Activated CD8-positive, alpha-beta memory T cell treated with anti-CD3 and anti-CD28 coated beads, Interleukin-2, amount 50 U/mL, for 1 hour (primary cell): ENCODE measurements around the gene PLCL1.

Experiments used
- DNase-seq: peaks from one replicate; pipeline ENCODE4 v3.0.0-alpha.2; 2020; ENCODE audit errors: extremely low read depth

PLCL1 gene

DNA sequence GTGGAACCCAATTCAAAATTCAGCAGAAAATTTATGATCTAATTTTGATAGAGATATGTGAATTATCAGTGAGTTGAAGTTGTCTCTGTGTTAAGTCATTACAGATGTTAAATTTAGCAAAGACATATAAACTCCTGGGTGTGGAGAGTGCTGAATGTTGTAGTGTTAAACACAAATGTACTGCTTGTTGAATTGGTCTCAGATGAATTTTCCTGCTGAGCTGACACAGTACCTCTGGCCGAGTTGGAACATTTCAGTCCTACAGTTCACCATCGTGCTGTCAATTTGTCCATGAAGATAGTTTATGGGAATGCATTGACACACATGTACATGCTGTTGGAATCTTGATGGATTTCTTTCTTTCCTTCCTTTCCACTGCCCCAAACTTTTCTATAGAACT is 255.9 kb downstream of the PLCL1 start:
- DNase-seq, result no peak

DNA sequence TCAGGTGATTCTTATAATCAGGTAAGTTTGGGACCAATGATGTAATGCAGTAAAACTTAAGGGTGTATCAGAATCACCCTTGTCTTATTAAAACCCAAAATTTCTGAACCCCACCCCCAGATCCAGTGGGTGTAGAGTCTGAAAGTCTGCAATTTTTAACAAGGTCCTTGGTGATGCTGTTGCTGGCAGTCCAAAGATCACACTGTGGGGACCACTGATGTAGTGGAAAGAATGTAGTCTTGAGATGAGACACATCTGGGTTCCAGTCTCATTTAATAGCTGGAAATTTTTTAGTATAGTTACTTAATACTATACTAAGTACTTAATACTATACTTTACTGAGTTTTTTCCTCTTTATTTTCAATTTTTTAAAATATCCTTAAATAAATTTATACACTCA is 258.4 kb downstream of the PLCL1 start:
- DNase-seq, result no peak

DNA sequence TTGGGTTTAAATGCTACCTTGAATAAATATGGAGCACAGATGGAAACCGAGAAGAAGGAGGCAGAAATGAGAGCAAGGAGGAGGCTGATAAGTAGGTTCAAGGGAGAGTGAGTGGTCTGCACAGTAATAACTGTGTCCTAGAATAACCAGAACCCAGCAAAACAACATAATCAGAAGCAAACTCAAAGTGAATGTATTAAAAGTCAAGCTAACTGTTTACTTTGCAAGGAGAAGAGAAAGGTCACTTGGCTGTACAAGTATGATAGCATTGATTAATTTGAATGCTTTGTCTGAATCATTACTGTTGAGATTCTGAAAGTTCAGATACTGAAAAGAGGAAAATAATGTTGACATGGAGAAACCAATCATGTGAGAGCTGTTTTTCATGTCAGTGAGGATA is 258.8 kb downstream of the PLCL1 start:
- DNase-seq, result no peak

GRCh38 chr2:198065322-198065721 is 260.9 kb downstream of the PLCL1 start:
- no peak for DNase-seq

GRCh38 chr2:198066597-198066996 is 262.2 kb downstream of the PLCL1 start:
- no peak for DNase-seq

DNA sequence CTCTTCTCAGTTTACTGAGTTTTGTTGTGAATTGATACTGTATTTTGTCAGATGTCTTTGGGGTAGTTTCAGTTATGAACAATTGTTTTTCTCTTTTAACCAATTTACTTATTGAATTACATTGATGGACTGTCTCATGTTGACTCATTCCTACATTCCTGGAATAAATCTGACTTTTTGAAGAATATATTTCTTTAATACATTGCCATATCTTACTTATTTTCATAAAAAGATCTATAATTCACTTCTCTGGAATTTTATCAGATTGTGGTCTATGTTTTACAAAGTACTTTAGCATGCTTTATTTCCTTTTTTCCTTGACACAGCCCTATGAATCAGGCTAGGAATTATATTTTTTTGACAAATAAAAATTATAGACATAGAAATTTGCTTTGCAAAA is 268.3 kb downstream of the PLCL1 start:
- DNase-seq, result no peak

- no peak for DNase-seq
These were observed 268.9 kb downstream of the PLCL1 start for GRCh38 chr2:198073253-198073652.

DNA sequence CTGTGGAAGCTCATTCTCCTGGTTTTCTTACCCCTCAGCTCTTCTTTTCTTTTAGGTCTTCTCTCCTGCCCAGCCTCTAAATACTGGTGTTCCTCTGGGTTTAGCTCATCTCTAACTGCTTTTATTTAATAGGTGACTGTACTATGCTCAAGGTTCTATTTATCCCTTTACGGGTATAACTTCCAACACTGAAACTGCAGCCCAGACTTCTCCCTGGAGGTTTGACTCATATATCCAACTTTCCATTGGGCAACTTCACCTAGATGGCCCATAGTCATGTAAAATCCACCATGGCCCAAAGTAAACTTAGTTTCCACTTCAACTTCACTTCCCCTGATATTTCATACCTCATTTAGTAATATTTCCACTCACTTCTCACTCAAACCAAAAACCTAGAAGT is 273.1 kb downstream of the PLCL1 start:
- DNase-seq, result no peak

- DNase-seq, result no peak
These were observed 276.7 kb downstream of the PLCL1 start for GRCh38 chr2:198080879-198081765.

GRCh38 chr2:198084156-198084555 is 279.8 kb downstream of the PLCL1 start:
- DNase-seq, result no peak

DNA sequence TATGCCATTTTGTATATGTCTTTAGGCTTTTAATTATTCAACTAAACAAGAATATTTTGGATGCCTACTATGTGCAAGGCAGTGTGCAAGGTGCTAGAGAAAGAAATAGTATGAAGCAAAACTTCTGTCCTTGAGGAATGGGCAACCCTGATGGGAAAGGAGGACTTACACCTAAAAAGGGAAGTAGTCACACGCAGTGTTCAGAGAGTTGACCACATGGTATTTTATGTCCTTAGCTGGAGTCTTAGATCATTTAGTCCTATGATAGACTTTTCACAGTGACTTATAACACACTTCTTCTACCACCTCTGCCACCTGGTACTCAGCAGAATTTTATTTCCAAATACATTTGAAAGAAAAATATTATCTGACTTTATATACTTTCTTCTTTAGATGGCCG is 291.6 kb downstream of the PLCL1 start:
- no peak for DNase-seq

- no peak for DNase-seq
These were observed 292.6 kb downstream of the PLCL1 start for GRCh38 chr2:198096965-198097364.

DNA sequence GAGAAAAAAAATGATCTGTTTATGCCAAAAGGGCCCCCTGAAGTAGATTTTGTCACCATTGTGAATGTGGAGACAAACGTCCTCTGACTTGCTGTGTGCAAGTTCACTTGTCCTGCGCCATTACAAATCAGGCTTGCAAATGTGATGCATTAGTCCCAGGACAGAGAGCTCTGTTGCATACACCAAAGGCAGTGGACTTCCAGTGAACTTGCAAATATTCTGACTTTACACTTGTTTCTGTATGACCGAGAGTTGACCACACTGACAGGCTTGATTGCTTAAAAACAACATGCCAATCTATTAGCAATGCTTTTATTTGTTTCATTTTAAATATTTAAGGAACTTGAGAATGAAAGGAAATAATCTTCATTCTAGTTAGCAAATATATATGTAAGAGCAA is 293.2 kb downstream of the PLCL1 start:
- no peak for DNase-seq

GRCh38 chr2:198098386-198098785 is 294.0 kb downstream of the PLCL1 start:
- no peak for DNase-seq

GRCh38 chr2:198098918-198099317 is 294.5 kb downstream of the PLCL1 start:
- no peak for DNase-seq

- no peak for DNase-seq
These were observed 296.0 kb downstream of the PLCL1 start for GRCh38 chr2:198100346-198100745.

DNA sequence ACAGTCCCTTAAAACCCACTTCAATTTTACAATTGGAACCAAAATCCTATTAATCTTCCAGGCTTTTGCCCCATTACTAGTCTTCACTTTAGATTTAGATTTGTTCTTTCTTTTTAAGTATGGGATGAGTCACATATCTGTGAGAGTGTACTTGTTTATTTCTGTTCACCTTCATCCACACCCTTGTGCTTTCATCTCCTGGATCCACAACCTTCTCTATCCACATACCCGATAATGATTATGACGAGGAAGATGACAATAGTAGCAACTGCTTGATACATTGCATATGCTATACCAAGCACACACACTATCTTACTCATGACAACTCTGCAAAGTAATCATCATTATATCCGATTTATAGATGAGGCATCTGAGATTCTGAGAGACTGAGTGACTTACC is 297.3 kb downstream of the PLCL1 start:
- no peak for DNase-seq

GRCh38 chr2:198102120-198102519 is 297.7 kb downstream of the PLCL1 start:
- DNase-seq, result no peak

DNA sequence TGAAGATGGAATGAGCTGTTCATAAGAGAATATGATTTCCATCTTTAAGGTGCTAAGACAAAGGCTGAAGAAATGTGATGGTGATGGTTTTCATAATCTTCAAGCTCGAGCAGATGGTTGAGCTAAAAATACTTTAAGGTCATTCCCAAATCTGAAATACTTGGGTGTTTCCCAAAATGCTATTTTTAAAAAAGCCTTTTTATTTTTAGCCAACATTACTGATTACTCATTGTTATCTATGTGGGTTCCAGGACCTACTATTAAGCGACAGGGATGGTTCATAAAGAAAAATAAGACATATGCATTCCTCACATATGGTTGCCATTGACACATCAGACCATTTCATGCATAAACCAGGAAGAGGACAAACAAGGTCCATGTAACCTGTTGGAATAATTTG is 298.5 kb downstream of the PLCL1 start:
- DNase-seq, result no peak

DNA sequence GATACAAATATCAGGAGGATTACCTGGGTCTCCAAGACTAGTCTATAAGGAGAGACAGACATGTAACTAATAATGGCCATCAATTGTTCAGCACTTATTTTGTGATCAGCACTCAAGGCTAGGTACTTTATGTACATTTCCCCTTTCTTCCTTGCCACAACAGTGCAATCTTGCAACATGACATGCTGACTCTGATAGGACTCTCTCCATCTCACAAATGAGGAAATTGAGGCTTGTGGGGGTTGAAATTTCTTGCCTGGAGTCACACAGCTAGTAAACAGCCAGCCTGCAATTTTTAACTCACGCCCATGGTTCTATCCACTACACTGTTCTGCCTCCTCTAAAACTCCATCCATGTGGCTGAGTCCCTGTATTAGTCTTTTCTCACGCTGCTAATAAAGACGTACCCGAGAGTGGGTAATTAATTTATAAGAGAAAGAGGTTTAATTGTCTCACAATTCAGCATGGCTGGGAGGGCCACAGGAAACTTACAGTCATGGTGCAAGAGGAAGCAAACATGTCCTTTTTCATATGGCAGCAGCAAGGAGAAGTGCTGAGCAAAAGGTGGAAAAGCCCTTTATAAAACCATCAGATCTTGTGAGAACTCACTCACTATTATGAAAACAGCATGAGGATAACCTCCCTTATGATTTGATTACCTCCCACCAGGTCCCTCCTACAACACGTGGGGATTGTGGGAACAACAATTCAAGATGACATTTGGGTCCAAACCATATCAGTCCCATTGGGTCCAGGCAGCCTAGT is 302.4 kb downstream of the PLCL1 start:
- DNase-seq, result no peak

DNA sequence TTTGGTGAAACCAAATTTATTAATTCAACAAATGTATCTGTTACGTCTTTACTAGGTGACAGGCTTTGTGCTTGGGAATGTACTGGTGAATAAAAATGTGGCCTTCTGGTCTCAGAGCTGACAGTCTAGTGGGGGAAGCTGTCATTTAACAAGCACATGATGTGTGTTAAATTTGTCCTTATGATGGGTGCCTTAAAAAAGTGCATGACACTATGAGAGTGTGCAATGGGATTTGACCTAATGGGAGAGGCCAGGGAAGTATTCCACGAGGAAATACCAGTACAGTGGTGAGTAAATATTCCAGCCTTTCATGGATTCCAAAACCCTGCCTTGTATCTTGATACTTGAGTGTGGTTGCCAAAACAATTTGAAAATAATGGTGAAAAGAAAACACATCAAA is 308.9 kb downstream of the PLCL1 start:
- DNase-seq, result no peak

GRCh38 chr2:198114064-198114463 is 309.7 kb downstream of the PLCL1 start:
- no peak for DNase-seq

GRCh38 chr2:198115201-198115600 is 310.8 kb downstream of the PLCL1 start:
- DNase-seq, result no peak
